Neural cell (in vitro differentiated cells): ENCODE results near the gene KCNT1.

Source experiments
- CTCF ChIP-seq: fragments of 450-650 bp; IDR thresholded peaks from 2 replicates; pipeline ENCODE4 v1.5.1; 2014; ENCODE audit warnings: antibody characterized with exemption, mild to moderate bottlenecking, moderate library complexity; ENCODE audit not compliant: poor library complexity, severe bottlenecking
- EP300 ChIP-seq: fragments of 450-650 bp; conservative IDR thresholded peaks from 2 replicates; pipeline ENCODE4 v1.6.1; 2014; ENCODE audit warnings: antibody characterized with exemption, mild to moderate bottlenecking, moderate library complexity; ENCODE audit not compliant: poor library complexity, severe bottlenecking
- EZH2 ChIP-seq: fragments of 200-600, 300-800 bp; shearing (Covaris generic), sonication (generic); IDR thresholded peaks from 2 replicates; pipeline ENCODE4 v1.6.1; 2014; ENCODE audit warnings: antibody characterized with exemption, low read length, borderline replicate concordance, mild to moderate bottlenecking; ENCODE audit not compliant: insufficient read depth, poor library complexity, severe bottlenecking
- MXI1 ChIP-seq: fragments of 450-650 bp; conservative IDR thresholded peaks from 2 replicates; pipeline ENCODE4 v1.6.1; 2014; ENCODE audit warnings: antibody characterized with exemption, mild to moderate bottlenecking; ENCODE audit not compliant: poor library complexity, severe bottlenecking
- POLR2AphosphoS5 ChIP-seq: IDR thresholded peaks from 2 replicates; pipeline ENCODE4 v1.6.1; 2012
- SMC3 ChIP-seq: fragments of 450-650 bp; conservative IDR thresholded peaks from 2 replicates; pipeline ENCODE4 v1.6.1; 2014; ENCODE audit warnings: antibody characterized with exemption, mild to moderate bottlenecking, moderate library complexity; ENCODE audit not compliant: poor library complexity

- TF ChIP-seq MXI1 (no peak), CTCF (no peak), EZH2 (no peak), POLR2AphosphoS5 (no peak), EP300 (no peak), SMC3 (no peak)
Observed at GRCh38 chr9:135802876-135803419, 101.0 kb downstream of the KCNT1 start.
